Activated naive CD4-positive, alpha-beta T cell treated with anti-CD3 and anti-CD28 coated beads, Interleukin-2, amount 50 U/mL, for 72 hours (primary cell): ENCODE data around the gene NUSAP1. TPM values are rescaled to one million over a fixed set of nuclear protein-coding genes. Genes with fewer than 3 reads are reported as not detected.
"Not testable (repeated sequence)": the region's sequence is repeated elsewhere in the genome, so short reads cannot be mapped to it uniquely, and the experiment has no call there.

Experiments used
- ATAC-seq, 2 donors: fragments of 150-1000 bp; cut with Tn5 transposase; 2 replicates each; pipeline ENCODE4 v1.10.0; 2021; ENCODE audit warnings: mild to moderate bottlenecking in 2 of 2, moderate library complexity in 2 of 2
- DNase-seq, 2 donors: peaks; one replicate each; pipeline ENCODE4 v3.0.0; 2021 to 2022; ENCODE audit warnings: low spot score in 2 of 2
- H3K27ac Mint-ChIP-seq, 2 donors: one replicate each; pipeline ENCODE4 v1.8.0; 2022; ENCODE audit warnings: mild to moderate bottlenecking in 2 of 2, mixed read lengths in 2 of 2
- H3K36me3 Mint-ChIP-seq, 2 donors: one replicate each; pipeline ENCODE4 v1.8.0; 2022; ENCODE audit warnings: mixed read lengths in 2 of 2
- H3K9me3 Mint-ChIP-seq, 2 donors: one replicate each; pipeline ENCODE4 v1.8.0; 2022; ENCODE audit warnings: mixed read lengths in 2 of 2
- total RNA-seq, 2 donors: library from RNA; stranded (reverse); gene quantifications; one replicate each; pipeline ENCODE4 v1.2.3, GENCODE V29; 2022

NUSAP1 gene, protein sequence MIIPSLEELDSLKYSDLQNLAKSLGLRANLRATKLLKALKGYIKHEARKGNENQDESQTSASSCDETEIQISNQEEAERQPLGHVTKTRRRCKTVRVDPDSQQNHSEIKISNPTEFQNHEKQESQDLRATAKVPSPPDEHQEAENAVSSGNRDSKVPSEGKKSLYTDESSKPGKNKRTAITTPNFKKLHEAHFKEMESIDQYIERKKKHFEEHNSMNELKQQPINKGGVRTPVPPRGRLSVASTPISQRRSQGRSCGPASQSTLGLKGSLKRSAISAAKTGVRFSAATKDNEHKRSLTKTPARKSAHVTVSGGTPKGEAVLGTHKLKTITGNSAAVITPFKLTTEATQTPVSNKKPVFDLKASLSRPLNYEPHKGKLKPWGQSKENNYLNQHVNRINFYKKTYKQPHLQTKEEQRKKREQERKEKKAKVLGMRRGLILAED
- total RNA-seq = 100 to 1,000 TPM; 181 to 391 TPM

DNA sequence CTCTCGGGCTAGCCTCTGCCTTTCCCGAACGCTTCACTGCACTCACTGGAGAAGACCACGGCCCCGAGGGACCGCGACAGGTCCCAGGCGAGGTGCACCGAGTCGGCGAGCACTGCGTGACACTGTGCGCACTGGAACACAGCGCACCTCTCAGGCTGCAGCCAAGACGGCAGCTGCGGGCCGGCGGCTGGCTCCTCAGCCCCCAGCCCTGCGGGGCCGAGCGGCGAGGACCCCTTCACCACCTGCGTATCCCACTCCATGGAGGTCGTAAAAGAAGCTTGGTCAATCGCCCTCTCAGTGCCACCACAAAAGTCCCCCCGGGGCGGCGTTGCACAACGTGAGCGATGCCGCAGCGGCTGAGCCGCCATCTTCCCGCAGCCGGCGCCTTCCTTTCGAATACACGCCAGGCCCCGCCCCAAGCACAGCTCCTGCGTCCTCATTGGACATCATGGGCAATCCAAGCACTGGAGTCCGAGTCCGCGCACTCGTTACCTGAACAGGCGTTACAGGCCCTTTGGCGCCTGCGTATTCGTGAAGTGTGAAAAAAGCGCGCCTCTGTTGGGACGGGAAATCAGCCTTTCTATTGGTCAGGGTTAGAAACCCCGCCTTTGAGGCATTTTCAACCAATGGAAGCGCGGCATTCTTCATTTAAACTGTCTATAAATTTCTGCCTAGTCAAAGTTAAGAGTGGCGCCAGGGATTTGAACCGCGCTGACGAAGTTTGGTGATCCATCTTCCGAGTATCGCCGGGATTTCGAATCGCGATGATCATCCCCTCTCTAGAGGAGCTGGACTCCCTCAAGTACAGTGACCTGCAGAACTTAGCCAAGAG, at the start of gene NUSAP1, which contains the start of gene OIP5:
Gene NUSAP1 (plus strand): TSS at position 688 of the 832 bp plus-strand sequence. CDS start 77 bp downstream, at position 765.
Gene OIP5 (minus strand): TSS at position 398 of the 832 bp plus-strand sequence. CDS start 30 bp downstream, at position 368.
- ATAC-seq = peak; percentile 96 to 97
- no peaks in the 10 kb centered on the region for H3K9me3 Mint-ChIP-seq
- peak within 1 kb of the TSS; percentile 94 to 99 for H3K27ac Mint-ChIP-seq
- peaks cover 30 to 43% of the 10 kb centered on the region in 2 donors for H3K36me3 Mint-ChIP-seq
- peak; percentile 94 to 99 for DNase-seq

DNA sequence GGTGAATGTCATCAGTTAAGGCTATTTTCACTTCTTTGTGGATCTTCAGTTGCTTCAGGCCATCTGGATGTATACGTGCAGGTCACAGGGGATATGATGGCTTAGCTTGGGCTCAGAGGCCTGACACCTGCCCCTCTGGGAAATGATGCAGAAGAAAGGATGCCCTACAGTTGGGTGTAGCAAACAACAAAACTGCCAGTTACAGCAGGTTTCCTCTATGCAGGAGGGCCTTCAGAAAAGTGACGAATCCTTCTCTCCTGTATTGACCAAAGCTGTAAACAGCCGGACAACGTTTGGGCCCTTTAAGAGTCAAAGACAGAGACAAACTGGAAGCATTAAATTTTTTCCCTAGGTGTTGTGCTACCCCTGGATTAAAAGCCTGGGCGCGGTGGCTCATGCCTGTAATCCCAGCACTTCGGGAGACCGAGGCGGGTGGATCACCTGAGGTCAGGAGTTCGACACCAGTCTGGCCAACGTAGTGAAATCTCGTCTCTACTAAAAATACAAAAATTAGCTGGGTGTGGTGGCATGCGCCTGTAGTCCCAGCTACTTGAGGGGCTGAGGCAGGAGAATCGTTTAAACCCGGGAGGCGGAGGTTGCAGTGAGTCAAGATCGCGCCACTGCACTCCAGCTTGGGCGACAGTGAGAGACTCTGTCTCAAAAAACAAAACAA, 49.6 kb upstream of the NUSAP1 start:
- Mint-ChIP-seq H3K27ac (peak overlapping the region; percentile 94 to 97), H3K36me3 (peaks cover 24 to 43% of the 10 kb centered on the region in 2 donors)
- not testable (repeated sequence) for ATAC-seq, DNase-seq, H3K9me3 Mint-ChIP-seq

DNA sequence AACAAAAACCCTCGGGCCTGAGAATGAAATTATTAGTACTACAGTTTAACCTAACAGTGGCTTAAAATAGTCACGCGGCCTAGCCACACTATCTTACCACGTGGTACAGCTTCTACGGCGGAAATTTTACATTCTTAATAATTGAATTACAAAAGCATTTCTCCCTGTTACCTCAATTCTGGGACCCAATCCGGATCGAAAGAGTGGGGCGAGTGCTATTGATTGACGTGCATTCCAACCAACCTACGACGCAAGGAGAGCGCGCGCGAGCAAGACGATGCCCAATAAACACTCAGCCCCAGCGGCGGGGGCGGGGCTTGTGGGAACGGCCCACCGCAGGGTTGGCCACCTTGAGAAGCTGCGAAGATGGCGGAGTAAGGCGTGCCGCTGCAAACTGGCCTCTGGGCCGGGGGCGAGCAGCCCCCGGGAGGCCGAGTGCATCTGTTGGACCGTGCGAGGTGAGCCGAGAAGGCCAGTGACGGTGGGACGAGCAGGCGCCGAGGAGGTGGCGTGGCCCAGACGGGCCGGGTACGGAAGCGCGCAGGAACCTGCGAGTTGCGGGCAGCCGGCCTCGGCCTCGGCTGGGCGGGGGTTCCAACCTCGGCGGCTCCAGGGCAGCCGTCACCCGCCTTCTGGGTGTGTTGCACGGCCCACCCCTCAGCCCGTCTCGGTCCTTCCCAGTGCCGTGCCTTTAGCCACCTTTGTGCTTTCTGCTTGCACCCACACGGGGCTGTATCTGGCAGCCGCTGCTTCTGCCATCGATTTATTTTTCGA, 48.8 kb upstream of the NUSAP1 start:
- peak; percentile 98 to 99 for ATAC-seq
- peak overlapping the region; percentile 97 to 99 for H3K27ac Mint-ChIP-seq
- DNase-seq = peak; percentile 98
- H3K36me3 Mint-ChIP-seq = peaks cover 30 to 50% of the 10 kb centered on the region in 2 donors
- no peaks in the 10 kb centered on the region for H3K9me3 Mint-ChIP-seq

DNA sequence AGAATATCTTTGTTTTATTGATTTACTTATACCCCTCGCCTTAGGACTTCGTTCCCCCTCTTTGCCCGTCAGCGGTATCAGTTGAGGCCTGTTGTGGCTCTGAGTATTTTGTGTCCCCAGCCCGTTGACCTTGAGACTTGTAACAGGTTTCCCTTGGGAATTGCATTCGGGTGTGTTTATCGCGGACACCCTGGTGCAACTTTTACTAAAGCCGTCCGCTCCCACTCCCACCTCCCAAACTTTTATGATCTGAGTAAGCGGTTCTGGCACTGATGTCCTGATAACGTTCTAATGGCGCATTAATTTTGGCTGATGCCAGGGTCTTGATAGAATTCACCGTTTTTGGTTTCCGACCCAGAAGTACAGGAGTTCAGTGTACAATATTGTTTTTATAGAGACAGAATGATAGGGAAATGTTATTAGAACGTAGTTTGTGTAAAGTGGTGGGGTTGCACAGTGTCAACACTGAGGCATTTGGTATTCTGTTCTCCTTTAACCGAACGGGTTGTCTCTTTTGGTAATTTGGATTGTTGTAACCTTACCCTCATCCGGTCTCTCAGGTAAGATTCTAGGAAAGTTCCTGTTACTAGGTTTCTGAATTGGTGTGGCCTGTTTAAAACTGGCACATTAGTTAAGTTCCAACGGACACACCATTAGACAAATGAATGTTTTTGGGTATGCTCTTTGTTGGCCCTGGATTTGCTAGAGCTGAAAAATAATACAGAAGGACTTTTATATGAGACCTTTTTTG, 48.1 kb upstream of the NUSAP1 start:
- ATAC-seq (no peak), DNase-seq (no peak)
- H3K36me3 Mint-ChIP-seq = peaks cover 30 to 50% of the 10 kb centered on the region in 2 donors
- no peaks in the 10 kb centered on the region for H3K9me3 Mint-ChIP-seq
- peak overlapping the region; percentile 97 to 99 for H3K27ac Mint-ChIP-seq

DNA sequence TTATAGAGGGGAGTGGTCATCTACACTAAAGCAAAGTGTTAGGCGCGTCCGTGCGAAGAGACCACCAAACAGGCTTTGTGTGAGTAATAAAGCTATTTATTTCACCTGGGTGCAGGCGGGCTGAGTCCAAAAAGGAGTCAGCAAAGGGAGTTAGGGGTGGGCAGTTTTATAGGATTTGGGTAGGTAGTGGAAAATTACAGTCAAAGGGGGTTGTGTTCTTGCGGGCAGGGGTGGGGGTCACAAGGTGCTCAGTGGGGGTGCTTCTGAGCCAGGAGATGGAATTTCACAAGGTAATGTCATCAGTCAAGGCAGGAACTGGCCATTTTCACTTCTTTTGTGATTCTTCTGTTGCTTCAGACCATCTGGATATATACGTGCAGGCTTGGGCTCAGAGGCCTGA, 47.4 kb upstream of the NUSAP1 start:
- Mint-ChIP-seq H3K9me3 (no peaks in the 10 kb centered on the region), H3K27ac (peak overlapping the region; percentile 97 to 99), H3K36me3 (peaks cover 30 to 50% of the 10 kb centered on the region in 2 donors)
- ATAC-seq (no peak), DNase-seq (no peak)

DNA sequence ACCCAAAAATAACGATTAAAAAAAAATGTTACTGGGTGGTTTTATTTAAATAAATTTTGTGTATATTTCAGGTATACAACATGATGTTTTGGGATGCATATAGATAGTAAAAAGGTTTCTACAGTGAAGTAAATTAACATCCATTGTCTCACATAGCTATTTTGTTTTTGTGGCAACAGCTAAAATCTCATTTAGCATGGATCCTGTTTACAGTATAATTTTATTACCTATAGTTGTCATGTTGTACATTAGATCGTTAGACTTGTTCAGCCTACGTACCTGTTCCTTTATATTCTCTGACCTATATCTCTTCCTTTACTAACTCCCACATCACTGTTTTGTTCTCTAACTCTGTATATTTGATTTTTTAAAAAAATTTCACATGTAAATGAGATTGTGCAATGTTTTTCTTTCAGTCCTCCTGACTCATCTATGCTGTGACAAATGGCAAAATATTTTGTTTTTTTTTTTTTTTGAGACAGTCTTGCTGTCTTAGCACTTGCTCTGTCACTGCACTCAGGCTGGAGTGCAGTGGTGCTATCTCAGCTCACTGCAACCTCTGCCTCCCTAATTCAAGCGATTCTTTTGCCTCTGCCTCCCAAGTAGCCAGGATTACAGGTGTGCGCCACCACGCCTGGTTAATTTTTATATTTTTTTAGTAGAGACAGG, 45.9 kb upstream of the NUSAP1 start:
- DNase-seq (no peak), ATAC-seq (no peak)
- peak overlapping the region in 1 of 2 donors; percentile 91 for H3K27ac Mint-ChIP-seq
- no peaks in the 10 kb centered on the region for H3K9me3 Mint-ChIP-seq
- peaks cover 30 to 50% of the 10 kb centered on the region in 2 donors for H3K36me3 Mint-ChIP-seq

DNA sequence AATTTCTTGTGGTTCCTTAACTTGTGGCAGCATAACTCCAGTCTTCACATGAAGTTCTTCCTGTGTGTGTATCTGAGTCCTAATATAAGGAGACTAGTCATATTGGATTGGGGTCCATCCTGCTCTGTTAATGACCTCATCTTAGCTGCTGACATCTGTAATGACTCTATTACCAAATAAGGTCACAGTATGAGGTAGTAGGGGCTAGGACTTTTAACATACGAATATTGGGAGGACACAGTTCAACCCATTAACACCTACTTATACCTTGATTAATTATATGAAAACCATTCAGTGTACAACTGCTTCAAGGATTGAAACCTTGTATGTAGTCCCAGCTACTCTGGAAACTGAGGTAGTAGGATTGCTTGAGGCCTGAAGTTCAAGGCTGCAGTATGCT, 44.2 kb upstream of the NUSAP1 start:
- Mint-ChIP-seq H3K36me3 (peaks cover 30 to 48% of the 10 kb centered on the region in 2 donors), H3K9me3 (no peaks in the 10 kb centered on the region), H3K27ac (peak overlapping the region in 1 of 2 donors; percentile 52)
- no peak for DNase-seq
- no peak for ATAC-seq

DNA sequence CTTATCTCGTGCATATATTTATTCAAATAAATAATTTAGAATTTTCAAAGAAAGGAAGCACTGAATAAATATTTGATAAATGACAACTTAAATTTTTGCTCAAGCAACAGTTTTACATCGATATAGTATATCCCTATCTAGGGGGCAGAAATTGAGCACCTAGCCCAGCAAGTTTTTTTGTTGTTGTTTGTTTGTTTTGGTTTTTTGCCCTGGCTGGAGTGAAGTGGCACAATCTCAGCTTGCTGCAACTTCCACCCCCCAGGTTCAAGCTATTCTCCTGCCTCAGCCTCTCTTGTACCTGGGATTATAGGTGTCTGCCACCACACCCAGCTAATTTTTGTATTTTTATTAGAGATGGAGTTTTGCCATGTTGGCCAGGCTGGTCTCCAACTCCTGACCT, 42.7 kb upstream of the NUSAP1 start:
- ATAC-seq (no peak), DNase-seq (no peak)
- H3K9me3 Mint-ChIP-seq = no peaks in the 10 kb centered on the region
- H3K36me3 Mint-ChIP-seq = peaks cover 22 to 34% of the 10 kb centered on the region in 2 donors
- H3K27ac Mint-ChIP-seq = no peak overlapping the region

DNA sequence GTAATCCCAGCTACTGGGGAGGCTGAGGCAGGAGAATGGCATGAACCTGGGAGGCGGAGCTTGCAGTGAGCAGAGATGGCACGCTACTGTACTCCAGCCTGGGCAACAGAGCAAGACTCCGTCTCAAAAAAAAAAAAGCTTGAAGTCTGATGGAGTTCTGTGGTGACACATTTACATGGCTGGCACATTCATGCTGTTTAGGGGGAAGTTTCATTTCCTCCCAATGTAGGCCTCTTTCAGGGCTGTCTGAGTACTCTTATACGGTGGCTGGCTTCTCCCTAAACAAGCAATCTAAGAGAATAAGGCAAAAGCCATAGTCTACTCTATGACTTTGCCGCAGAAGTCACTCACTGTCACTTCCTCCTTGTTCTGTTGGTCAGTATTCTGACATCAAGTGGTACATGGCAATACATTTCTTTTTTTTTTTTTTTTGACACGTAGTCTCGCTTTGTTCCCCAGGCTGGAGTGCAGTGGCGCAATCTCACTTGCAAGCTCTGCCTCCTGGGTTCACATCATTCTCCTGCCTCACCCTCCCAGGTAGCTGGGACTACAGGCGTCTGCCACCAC, 41.5 kb upstream of the NUSAP1 start:
- Mint-ChIP-seq H3K27ac (no peak overlapping the region), H3K9me3 (no peaks in the 10 kb centered on the region), H3K36me3 (peaks cover 14 to 23% of the 10 kb centered on the region in 2 donors)
- no peak for ATAC-seq
- no peak for DNase-seq

DNA sequence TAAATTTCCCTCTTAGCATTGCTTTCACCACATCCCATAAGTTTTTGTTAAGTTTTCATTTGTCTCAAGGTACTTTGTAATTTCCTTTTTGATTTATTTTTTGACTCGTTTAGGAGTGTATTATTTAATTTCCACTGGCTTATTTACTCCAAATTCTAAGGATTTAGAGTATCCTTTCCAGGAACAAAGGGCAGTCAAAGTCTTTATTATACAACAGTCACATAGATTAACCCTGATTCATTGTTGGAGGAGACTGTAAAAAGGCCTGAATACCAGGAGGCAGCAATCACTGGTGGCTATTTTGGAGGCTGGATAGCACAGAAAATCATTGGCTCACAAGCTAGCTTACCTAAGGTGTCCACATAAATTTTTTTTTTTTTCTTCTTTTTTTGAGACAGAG, 40.2 kb upstream of the NUSAP1 start:
- DNase-seq = no peak
- H3K36me3 Mint-ChIP-seq = peaks cover 6 to 9% of the 10 kb centered on the region in 2 donors
- no peak overlapping the region for H3K27ac Mint-ChIP-seq
- ATAC-seq = no peak
- no peaks in the 10 kb centered on the region for H3K9me3 Mint-ChIP-seq

DNA sequence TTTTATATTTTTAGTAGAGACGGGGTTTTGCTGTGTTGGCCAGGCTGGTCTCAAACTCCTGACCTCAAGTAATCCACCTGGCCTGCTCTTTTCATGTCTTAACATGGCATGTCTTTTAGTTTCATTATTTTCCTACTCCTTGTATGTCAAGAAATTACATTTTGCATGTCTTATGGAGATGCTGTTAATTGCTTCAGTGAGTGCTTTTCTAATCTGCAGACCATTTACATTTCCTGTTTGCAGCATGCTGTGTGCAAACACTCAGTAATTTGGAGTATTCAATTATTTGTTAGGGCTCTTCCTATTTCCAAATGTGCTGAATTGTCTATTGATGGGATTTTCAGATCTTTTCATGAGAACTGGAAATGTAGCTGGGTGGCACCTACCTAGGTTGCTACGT, 31.5 kb upstream of the NUSAP1 start:
- Mint-ChIP-seq H3K27ac (peak overlapping the region in 1 of 2 donors; percentile 44), H3K36me3 (peaks cover 0 to 16% of the 10 kb centered on the region in 2 donors)
- H3K9me3 Mint-ChIP-seq, DNase-seq, ATAC-seq: not testable (repeated sequence)

DNA sequence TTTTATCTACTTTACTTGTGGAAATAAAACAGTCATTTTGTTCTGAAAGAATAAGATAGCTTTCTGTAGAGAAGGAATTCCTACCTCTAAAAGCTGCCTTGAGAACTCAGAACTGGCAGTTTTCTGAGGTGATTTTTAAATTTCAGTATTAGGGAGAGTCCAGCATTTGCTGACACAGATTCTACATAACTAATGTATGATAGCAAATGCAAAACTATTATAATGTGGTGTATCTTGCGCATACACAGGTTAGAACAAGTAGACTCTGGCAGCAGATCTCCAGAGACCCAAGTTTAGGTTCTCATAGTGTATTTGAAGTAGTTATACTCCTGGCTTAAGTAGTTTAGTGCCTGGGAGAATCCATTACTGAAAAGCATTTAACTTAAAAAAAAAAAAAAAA, 31.1 kb upstream of the NUSAP1 start:
- ATAC-seq = no peak
- no peaks in the 10 kb centered on the region for H3K9me3 Mint-ChIP-seq
- peak overlapping the region in 1 of 2 donors; percentile 44 for H3K27ac Mint-ChIP-seq
- DNase-seq = no peak
- peaks cover 0 to 16% of the 10 kb centered on the region in 2 donors for H3K36me3 Mint-ChIP-seq

DNA sequence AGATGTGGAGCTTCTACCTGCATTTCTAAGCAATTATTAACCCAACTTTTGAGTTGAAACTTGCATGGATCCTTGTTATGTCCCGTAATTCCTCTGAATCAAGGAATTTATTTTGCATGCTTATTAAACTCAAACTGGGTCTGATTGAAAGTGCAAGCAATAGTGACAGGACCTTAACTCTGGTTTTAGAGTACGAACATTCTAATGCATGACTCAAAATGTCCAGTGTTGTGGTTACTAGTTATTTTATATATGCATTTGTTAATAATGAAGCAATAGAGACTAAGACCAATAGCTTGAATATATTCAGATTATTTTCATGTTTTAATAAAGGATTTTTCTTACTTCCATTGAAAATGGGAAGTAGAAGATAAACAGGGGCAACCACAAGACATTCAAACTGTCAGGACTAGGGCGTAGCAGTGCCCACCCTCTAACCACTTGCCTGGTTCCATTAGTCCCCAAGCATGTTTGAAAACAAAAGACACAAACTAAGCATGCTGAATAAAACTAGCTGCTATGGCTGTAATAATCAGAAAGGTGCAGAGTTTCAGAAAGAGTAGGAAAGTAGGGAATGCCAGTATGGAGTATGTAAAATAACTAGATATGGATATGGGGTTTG, 28.4 kb upstream of the NUSAP1 start:
- DNase-seq (no peak), ATAC-seq (no peak)
- H3K9me3 Mint-ChIP-seq = no peaks in the 10 kb centered on the region
- no peak overlapping the region for H3K27ac Mint-ChIP-seq
- peaks cover 0 to 8% of the 10 kb centered on the region in 2 donors for H3K36me3 Mint-ChIP-seq

DNA sequence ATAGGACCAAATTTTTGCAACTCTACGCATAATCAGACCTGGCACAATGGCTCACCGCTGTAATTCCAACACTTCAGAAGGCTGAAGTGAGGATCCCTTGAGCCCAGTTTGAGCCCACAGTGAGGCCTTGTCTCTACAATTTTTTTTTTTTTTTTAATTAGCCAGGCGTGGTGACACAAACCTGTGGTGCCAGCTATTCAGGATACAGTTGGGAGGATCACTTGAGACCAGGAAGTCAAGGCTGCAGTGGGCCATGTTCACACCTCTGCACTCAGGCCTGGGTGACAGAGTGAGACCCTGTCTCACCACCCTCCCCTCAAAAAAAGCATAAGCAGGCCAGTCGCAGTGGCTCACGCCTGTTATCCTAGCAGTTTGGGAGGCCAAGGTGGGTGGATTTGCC, 25.0 kb upstream of the NUSAP1 start:
- Mint-ChIP-seq H3K36me3 (no peaks in the 10 kb centered on the region), H3K9me3 (no peaks in the 10 kb centered on the region), H3K27ac (no peak overlapping the region)
- DNase-seq (no peak), ATAC-seq (no peak)
